IMR-90 (cell line): ENCODE measurements around the gene BLOC1S6. TPM values are rescaled to one million over a fixed set of nuclear protein-coding genes. Genes with fewer than 3 reads are reported as not detected.
A peak's percentile ranks its signal among the peaks of the same experiment; 100 is the strongest.

ENCODE experiments used
- ATAC-seq: fragments of 200-7000 bp; cut with Tn5 transposase; 2 replicates; pipeline ENCODE4 v1.9.1; 2020; ENCODE audit warnings: low read depth, mild to moderate bottlenecking, moderate library complexity
- BruUV-seq: library from RNA; stranded (reverse); fragments of 400-500 nt; replicated peaks from 2 replicates; lab custom pipeline; 2021; lab: Mats Ljungman, UMichigan
- CTCF ChIA-PET: fragments of 300-600 bp; formaldehyde crosslinking; extraction: SDS; loops from one replicate; lab custom pipeline; 2021; ENCODE audit warnings: antibody characterized with exemption; lab: Yijun Ruan, JAX
- POLR2A ChIA-PET: fragments of 300-600 bp; sonication (Branson Sonifier 250); formaldehyde crosslinking; loops from one replicate; lab custom pipeline; 2022; ENCODE audit warnings: antibody characterized with exemption; ENCODE audit not compliant: unreplicated experiment; lab: Charles Lee
- DNase-seq: peaks from one replicate; pipeline ENCODE4 v3.0.0; 2013
- H2AFZ ChIP-seq: replicated peaks from 2 replicates; pipeline ENCODE3; 2013; ENCODE audit warnings: low read length, mild to moderate bottlenecking; ENCODE audit not compliant: poor library complexity
- H2AK5ac ChIP-seq: 2 replicates; pipeline ENCODE4 v1.6.1; 2013; ENCODE audit warnings: low read depth, low read length, inconsistent platforms
- H2AK9ac ChIP-seq: replicated peaks from 2 replicates; pipeline ENCODE3; 2013; ENCODE audit warnings: mild to moderate bottlenecking, low read depth, low read length, moderate library complexity; ENCODE audit not compliant: poor library complexity
- H2BK120ac ChIP-seq: 2 replicates; pipeline ENCODE4 v1.6.1; 2013; ENCODE audit warnings: low read depth, low read length, inconsistent platforms
- H2BK15ac ChIP-seq: 3 replicates; pipeline ENCODE4 v1.6.1; 2013; ENCODE audit warnings: low read depth, low read length, inconsistent platforms
- H2BK20ac ChIP-seq: 2 replicates; pipeline ENCODE4 v1.6.1; 2013; ENCODE audit warnings: low read depth, mild to moderate bottlenecking, inconsistent platforms, low read length, moderate library complexity
- H2BK5ac ChIP-seq: 2 replicates; pipeline ENCODE4 v1.6.1; 2013; ENCODE audit warnings: mild to moderate bottlenecking, low read depth, low read length, inconsistent platforms; ENCODE audit not compliant: poor library complexity, severe bottlenecking
- H3K14ac ChIP-seq: replicated peaks from 2 replicates; pipeline ENCODE4 v1.6.1; 2013; ENCODE audit warnings: low read depth, low read length, inconsistent platforms
- H3K18ac ChIP-seq: 2 replicates; pipeline ENCODE4 v1.6.1; 2013; ENCODE audit warnings: low read depth, low read length, control low read depth
- H3K23ac ChIP-seq: 2 replicates; pipeline ENCODE4 v1.6.1; 2013; ENCODE audit warnings: low read depth, low read length, inconsistent platforms
- H3K27ac ChIP-seq: 2 replicates; pipeline ENCODE4 v1.5.1; 2013; ENCODE audit warnings: mild to moderate bottlenecking, control low read depth, low read length; ENCODE audit not compliant: insufficient read depth
- H3K27me3 ChIP-seq: 2 replicates; pipeline ENCODE4 v1.6.1; 2013; ENCODE audit warnings: low read length; ENCODE audit not compliant: control insufficient read depth, insufficient read depth
- H3K36me3 ChIP-seq: 2 replicates; pipeline ENCODE4 v1.6.1; 2013; ENCODE audit warnings: low read length, mixed read lengths; ENCODE audit not compliant: control insufficient read depth, insufficient read depth
- H3K4ac ChIP-seq: 2 replicates; pipeline ENCODE4 v1.6.1; 2013; ENCODE audit warnings: low read depth, low read length, inconsistent platforms
- H3K4me1 ChIP-seq: 2 replicates; pipeline ENCODE4 v1.6.1; 2013; ENCODE audit warnings: low read length, mixed read lengths; ENCODE audit not compliant: control insufficient read depth, insufficient read depth
- H3K4me2 ChIP-seq: 2 replicates; pipeline ENCODE4 v1.6.1; 2013; ENCODE audit warnings: low read depth, mild to moderate bottlenecking, control low read depth, low read length, moderate library complexity
- H3K4me3 ChIP-seq: 2 replicates; pipeline ENCODE4 v1.5.1; 2013; ENCODE audit warnings: low read depth, mild to moderate bottlenecking, control low read depth, low read length, moderate library complexity; ENCODE audit not compliant: insufficient read depth
- H3K56ac ChIP-seq: 2 replicates; pipeline ENCODE4 v1.6.1; 2013; ENCODE audit warnings: low read length, inconsistent platforms; ENCODE audit not compliant: insufficient read depth; ENCODE audit errors: extremely low read depth
- H3K79me1 ChIP-seq, 2 experiments: 2 replicates each; pipeline ENCODE4 v1.6.1; 2013; ENCODE audit warnings: low read length in 2 of 2, inconsistent platforms in 1 of 2, low read depth in 1 of 2
- H3K9ac ChIP-seq: 2 replicates; pipeline ENCODE4 v1.6.1; 2013; ENCODE audit warnings: low read depth, low read length, control low read depth
- H3K9me1 ChIP-seq: 2 replicates; pipeline ENCODE4 v1.6.1; 2013; ENCODE audit warnings: low read length, inconsistent platforms; ENCODE audit not compliant: insufficient read depth
- H3K9me3 ChIP-seq: 2 replicates; pipeline ENCODE4 v1.6.1; 2013; ENCODE audit warnings: low read length; ENCODE audit not compliant: control insufficient read depth, insufficient read depth
- H4K20me1 ChIP-seq: 2 replicates; pipeline ENCODE4 v1.6.1; 2013; ENCODE audit warnings: low read length, inconsistent platforms; ENCODE audit not compliant: insufficient read depth
- H4K5ac ChIP-seq: 2 replicates; pipeline ENCODE4 v1.6.1; 2013; ENCODE audit warnings: mild to moderate bottlenecking, low read depth, low read length, control low read depth
- H4K8ac ChIP-seq, 2 experiments: 2 replicates each; pipeline ENCODE4 v1.6.1; 2013; ENCODE audit warnings: low read depth in 2 of 2, low read length in 2 of 2, control low read depth in 1 of 2, inconsistent platforms in 1 of 2
- H4K91ac ChIP-seq: 2 replicates; pipeline ENCODE4 v1.6.1; 2013; ENCODE audit warnings: low read depth, low read length, inconsistent platforms; ENCODE audit not compliant: insufficient read depth
- BHLHE40 ChIP-seq: fragments of 150-350 bp; IDR thresholded peaks from 2 replicates; pipeline ENCODE4 v1.6.1; 2016; ENCODE audit warnings: mild to moderate bottlenecking, low read depth, low read length
- CHD1 ChIP-seq: IDR thresholded peaks from 2 replicates; pipeline ENCODE4 v1.6.1; 2012; ENCODE audit warnings: low read depth, low read length, improper control_type of control experiment
- CTCF ChIP-seq: conservative IDR thresholded peaks from 2 replicates; pipeline ENCODE4 v1.5.1; 2012; ENCODE audit warnings: mild to moderate bottlenecking, low read depth, low read length, improper control_type of control experiment
- POLR2A ChIP-seq: IDR thresholded peaks from 2 replicates; pipeline ENCODE4 v1.6.1; 2012; ENCODE audit warnings: mild to moderate bottlenecking, low read depth, low read length
- RCOR1 ChIP-seq: IDR thresholded peaks from 2 replicates; pipeline ENCODE4 v1.6.1; 2012; ENCODE audit warnings: mild to moderate bottlenecking, low read length, improper control_type of control experiment; ENCODE audit not compliant: insufficient replicate concordance
- RFX5 ChIP-seq: IDR thresholded peaks from 2 replicates; pipeline ENCODE4 v1.8.0; 2012; ENCODE audit warnings: low read depth, mild to moderate bottlenecking, low read length, moderate library complexity
- SMC3 ChIP-seq: fragments of 150-350 bp; IDR thresholded peaks from 2 replicates; pipeline ENCODE4 v1.6.1; 2016; ENCODE audit warnings: low read depth, mild to moderate bottlenecking, antibody characterized with exemption, low read length, moderate library complexity
- WGBS, 2 experiments: methylation state at CpG; one replicate each; pipeline versions ENCODE4 v1.1.5 to v1.1.7; 2013; ENCODE audit warnings: missing lambda C conversion rate in 2 of 2; ENCODE audit not compliant: insufficient read length in 1 of 2; ENCODE audit errors: extremely low coverage in 2 of 2; 5-methylcytosine and 5-hydroxymethylcytosine counted together
- dilution Hi-C: fragments of 300-500 bp; cut with HindIII; formaldehyde crosslinking; loops from one replicate; pipeline ENCODE4 v1.14.3; 2018; ENCODE audit warnings: low sequenced_read_pairs; ENCODE audit not compliant: unreplicated experiment
- in situ Hi-C: fragments of 300-500 bp; cut with MboI; formaldehyde crosslinking; loops from 3 replicates; pipeline ENCODE4 v1.14.3; 2019; ENCODE audit warnings: low sequenced_read_pairs, inconsistent platforms, mixed read lengths
- intact Hi-C: fragments of 100-400 bp; cut with micrococcal nuclease; formaldehyde crosslinking; loops from 2 replicates; pipeline ENCODE4 v1.10.0; 2022
- polyA plus RNA-seq, 3 experiments: library from polyadenylated mRNA; depleted of rRNA; stranded (reverse); fragments of >200 nt; gene quantifications; 2 replicates each; pipeline ENCODE4 v1.2.3, GENCODE V29; 2012; ENCODE audit warnings: low replicate concordance in 1 of 3
- total RNA-seq: library from RNA; depleted of rRNA; stranded (reverse); fragments of >200 nt; gene quantifications from 2 replicates; pipeline ENCODE4 v1.2.3, GENCODE V29; 2012

Gene BLOC1S6
- total and polyA plus RNA-seq, 2 of the 4 experiments (the other 2 are of a cell fraction) = 21.7 to 40.9 TPM

- Histone ChIP-seq H3K9me3 (no peaks in the 10 kb centered on the region), H4K20me1 (no peaks in the 10 kb centered on the region), H2BK15ac (peak overlapping the region; percentile 55; the same call in 2 of the 3 replicates), H3K4me1 (peaks cover 16% of the 10 kb centered on the region), H3K27me3 (no peaks in the 10 kb centered on the region), H3K56ac (peak overlapping the region; percentile 43; the same call in 1 of the 2 replicates), H4K5ac (peak overlapping the region; percentile 2), H3K36me3 (no peaks in the 10 kb centered on the region), H2AK9ac (peak overlapping the region; percentile 83), H3K27ac (peak overlapping the region; percentile 49; the same call in 1 of the 2 replicates), H3K4me2 (peak overlapping the region; percentile 85), H3K9ac (peak overlapping the region; percentile 54), H2BK20ac (no peak overlapping the region), H3K79me1 (peaks cover 8 to 17% of the 10 kb centered on the region in 2 experiments), H3K4ac (peak overlapping the region; percentile 77; the same call in 1 of the 2 replicates), H3K9me1 (peaks cover 8% of the 10 kb centered on the region), H2AK5ac (no peak overlapping the region), H2BK5ac (no peak overlapping the region), H4K8ac (peak overlapping the region; percentile 75 to 78; a peak in 3 of 4 replicates), H2AFZ (peak overlapping the region; percentile 97), H3K18ac (peak overlapping the region; percentile 7), H3K4me3 (peak overlapping the region; percentile 56), H3K14ac (0 out of 2 replicates have a peak overlapping the region, but pooled peaks have one; percentile 62), H2BK120ac (peak overlapping the region; percentile 58; the same call in 1 of the 2 replicates), H4K91ac (peak overlapping the region; percentile 19; the same call in 1 of the 2 replicates), H3K23ac (peak overlapping the region; percentile 27; the same call in 1 of the 2 replicates)
- intact Hi-C loops = no loop called here
- peak; percentile 15 for ATAC-seq
- ChIA-PET CTCF (no interaction called here), POLR2A (no interaction called here)
- WGBS, 2 experiments = 5% methylated on average over 14 of the region's 29 CpGs; no CpG with 5 or more reads in 1 of the 2 experiments
- no peak for DNase-seq
- dilution Hi-C loops = no loop called here
- in situ Hi-C loops = no loop called here
- TSS peak; percentile 24 for BruUV-seq
- TF ChIP-seq RCOR1 (no peak), BHLHE40 (no peak), CTCF (peak; percentile 32), RFX5 (no peak), SMC3 (no peak), CHD1 (no peak), POLR2A (no peak)
Measured at GRCh38 chr15:45635191-45635638, 48.0 kb downstream of the BLOC1S6 start.
